ENCODE results near the gene GCLM. TPM values are rescaled to one million over a fixed set of nuclear protein-coding genes. Genes with fewer than 3 reads are reported as not detected.

The GCLM gene
- total and polyA plus RNA-seq, 2 of the 4 experiments (the other 2 are of a cell fraction), result 15.5 to 20.1 TPM

- Histone ChIP-seq H2BK5ac (ENCODE audit: low read depth, low read length, poor library complexity, severe bottlenecking) (peak overlapping the region; percentile 85), H3K9me1 (ENCODE audit: insufficient read depth, low read length) (no peaks in the 10 kb centered on the region; the same call in 1 of the 2 replicates), H3K4me2 (ENCODE audit: low read depth, low read length) (peak overlapping the region; percentile 89), H3K14ac (replicated peaks; ENCODE audit: low read depth, low read length) (peak overlapping the region; percentile 91), H3K18ac (ENCODE audit: low read depth, low read length) (no peak overlapping the region), H3K56ac (ENCODE audit: extremely low read depth, insufficient read depth, low read length) (peak overlapping the region; percentile 68), H3K36me3 (ENCODE audit: control insufficient read depth, insufficient read depth, low read length) (peaks cover 20% of the 10 kb centered on the region), H4K20me1 (ENCODE audit: insufficient read depth, low read length) (no peaks in the 10 kb centered on the region), H3K4me3 (ENCODE audit: insufficient read depth, low read depth, low read length) (peak overlapping the region; percentile 89), H3K27ac (ENCODE audit: insufficient read depth, low read length) (peak overlapping the region; percentile 93), H3K9me3 (ENCODE audit: control insufficient read depth, insufficient read depth, low read length) (no peaks in the 10 kb centered on the region), H4K8ac (ENCODE audit: low read depth in 2 of 2, low read length in 2 of 2) (peak overlapping the region; percentile 95 to 99), H3K23ac (ENCODE audit: low read depth, low read length) (peak overlapping the region; percentile 81; the same call in 1 of the 2 replicates), H2AK9ac (replicated peaks; ENCODE audit: low read depth, low read length, poor library complexity) (peak overlapping the region; percentile 89), H3K4me1 (ENCODE audit: control insufficient read depth, insufficient read depth, low read length) (no peaks in the 10 kb centered on the region; the same call in 1 of the 2 replicates), H2AK5ac (ENCODE audit: low read depth, low read length) (peak overlapping the region; percentile 48; the same call in 1 of the 2 replicates), H3K79me1 (ENCODE audit: low read depth in 1 of 2, low read length in 2 of 2) (peaks cover 11 to 36% of the 10 kb centered on the region in 2 experiments; a peak in 3 of 4 replicates), H3K4ac (ENCODE audit: low read depth, low read length) (peak overlapping the region; percentile 79), H4K91ac (ENCODE audit: insufficient read depth, low read depth, low read length) (peak overlapping the region; percentile 72), H2BK120ac (ENCODE audit: low read depth, low read length) (0 out of 2 replicates have a peak overlapping the region, but pooled peaks have one; percentile 22), H3K27me3 (ENCODE audit: control insufficient read depth, insufficient read depth, low read length) (no peaks in the 10 kb centered on the region), H4K5ac (ENCODE audit: low read depth, low read length) (peak overlapping the region; percentile 85), H2BK20ac (ENCODE audit: low read depth, low read length) (no peak overlapping the region), H2AFZ (replicated peaks; ENCODE audit: low read length, poor library complexity) (peak overlapping the region; percentile 98), H3K9ac (ENCODE audit: low read depth, low read length) (peak overlapping the region; percentile 96), H2BK15ac (ENCODE audit: low read depth, low read length) (no peak overlapping the region)
- ChIA-PET POLR2A (ENCODE audit: unreplicated experiment) (no interaction called here), CTCF (no interaction called here)
- 2% methylated on average over 10 of the region's 20 CpGs; no CpG with 5 or more reads in 1 of the 2 experiments for WGBS, 2 experiments (ENCODE audit: extremely low coverage in 2 of 2, insufficient read length in 1 of 2)
- no TSS peak for BruUV-seq (replicated peaks)
- dilution Hi-C loops (cut with HindIII; ENCODE audit: low sequenced_read_pairs, unreplicated experiment), result no loop called here
- in situ Hi-C loops (cut with MboI; ENCODE audit: low sequenced_read_pairs), result loop anchor here (25.0 kb wide), 1 partner anchor 459 kb away; no protein-coding TSS in a partner anchor
- intact Hi-C loops (cut with micrococcal nuclease), result loop anchor here (10.0 kb wide), 1 partner anchor 854 kb away; no protein-coding TSS in a partner anchor
- peak; percentile 2 for ATAC-seq (ENCODE audit: low read depth)
- DNase-seq, result peak; percentile 24
- TF ChIP-seq FOS (IDR thresholded peaks at IDR 0.05; ENCODE audit: low read depth, low read length), result no peak
- TF ChIP-seq CHD1 (IDR thresholded peaks at IDR 0.05; ENCODE audit: low read depth, low read length), result no peak
- TF ChIP-seq MAFK (IDR thresholded peaks at IDR 0.05; ENCODE audit: low read depth, low read length), result no peak
- TF ChIP-seq RFX5 (IDR thresholded peaks at IDR 0.05; ENCODE audit: low read depth, low read length), result no peak
- no peak for TF ChIP-seq POLR2A (IDR thresholded peaks at IDR 0.05; ENCODE audit: low read depth, low read length)
- no peak for TF ChIP-seq MAZ (IDR thresholded peaks at IDR 0.05; ENCODE audit: borderline replicate concordance, low read depth, low read length)
- no peak for TF ChIP-seq RCOR1 (IDR thresholded peaks at IDR 0.05; ENCODE audit: insufficient replicate concordance, low read length)
These were observed 30.7 kb downstream of the GCLM start for GRCh38 chr1:93878501-93878888.
